Testis (tissue), 2 donors: ENCODE results near the gene ZNF212.

Experiments
- POLR2A ChIP-seq: fragments of 450-650 bp; IDR thresholded peaks from one replicate; pipeline ENCODE4 v1.6.1; 2017; ENCODE audit warnings: antibody characterized with exemption, mild to moderate bottlenecking, moderate library complexity
- TF ChIP-seq, protein P1 (sequence below), 3 experiments: fragments of 450-650 bp in 2 of 3; fragments of 200-600 bp in 1 of 3; sonication (generic) in 1 of 3; IDR thresholded peaks; one replicate each; pipeline ENCODE4 v1.5.1; 2016 to 2019; ENCODE audit warnings: antibody characterized with exemption in 3 of 3, mild to moderate bottlenecking in 2 of 3, moderate library complexity in 1 of 3

DNA sequence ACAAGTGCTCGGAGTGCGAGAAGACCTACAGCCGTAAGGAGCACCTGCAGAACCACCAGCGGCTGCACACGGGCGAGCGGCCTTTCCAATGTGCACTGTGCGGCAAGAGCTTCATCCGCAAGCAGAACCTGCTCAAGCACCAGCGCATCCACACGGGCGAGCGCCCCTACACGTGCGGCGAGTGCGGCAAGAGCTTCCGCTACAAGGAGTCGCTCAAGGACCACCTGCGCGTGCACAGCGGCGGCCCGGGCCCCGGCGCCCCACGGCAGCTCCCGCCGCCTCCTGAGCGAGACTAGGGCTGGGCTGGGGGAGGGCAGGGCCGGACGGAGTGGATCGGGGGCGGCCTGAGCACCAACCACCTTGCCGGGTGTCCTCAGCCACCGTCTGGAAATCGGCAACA lies 15.1 kb upstream of the ZNF212 start:
- TF ChIP-seq, protein P1, sequence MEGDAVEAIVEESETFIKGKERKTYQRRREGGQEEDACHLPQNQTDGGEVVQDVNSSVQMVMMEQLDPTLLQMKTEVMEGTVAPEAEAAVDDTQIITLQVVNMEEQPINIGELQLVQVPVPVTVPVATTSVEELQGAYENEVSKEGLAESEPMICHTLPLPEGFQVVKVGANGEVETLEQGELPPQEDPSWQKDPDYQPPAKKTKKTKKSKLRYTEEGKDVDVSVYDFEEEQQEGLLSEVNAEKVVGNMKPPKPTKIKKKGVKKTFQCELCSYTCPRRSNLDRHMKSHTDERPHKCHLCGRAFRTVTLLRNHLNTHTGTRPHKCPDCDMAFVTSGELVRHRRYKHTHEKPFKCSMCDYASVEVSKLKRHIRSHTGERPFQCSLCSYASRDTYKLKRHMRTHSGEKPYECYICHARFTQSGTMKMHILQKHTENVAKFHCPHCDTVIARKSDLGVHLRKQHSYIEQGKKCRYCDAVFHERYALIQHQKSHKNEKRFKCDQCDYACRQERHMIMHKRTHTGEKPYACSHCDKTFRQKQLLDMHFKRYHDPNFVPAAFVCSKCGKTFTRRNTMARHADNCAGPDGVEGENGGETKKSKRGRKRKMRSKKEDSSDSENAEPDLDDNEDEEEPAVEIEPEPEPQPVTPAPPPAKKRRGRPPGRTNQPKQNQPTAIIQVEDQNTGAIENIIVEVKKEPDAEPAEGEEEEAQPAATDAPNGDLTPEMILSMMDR (IDR thresholded peaks at IDR 0.05): no peak
- TF ChIP-seq POLR2A: no peak
